NCI-H69 (cell line): ENCODE results near the gene EVL.

Experiments
- DNase-seq: peaks from one replicate; lab custom pipeline; 2025; lab: John Stamatoyannopoulos, UW

The EVL gene

DNA sequence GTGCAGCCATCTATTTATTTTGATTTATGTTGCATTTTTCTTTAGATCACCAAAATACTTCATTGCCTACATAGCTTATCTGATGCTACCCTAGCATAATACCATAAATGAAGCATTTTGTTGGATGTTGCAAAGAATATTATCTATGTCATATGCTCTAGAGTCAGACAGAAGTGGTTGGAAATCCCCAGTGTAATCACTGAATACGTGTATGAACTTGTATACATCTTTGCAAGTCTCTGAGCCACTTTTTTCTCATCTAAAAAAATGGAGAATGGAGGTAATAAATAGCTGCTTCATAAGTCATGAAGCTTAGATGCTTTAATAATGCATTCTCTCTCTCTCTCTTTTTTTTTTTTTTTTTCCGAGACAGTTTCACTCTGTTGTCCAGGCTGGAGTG is 18.5 kb downstream of the EVL start:
- no peak for DNase-seq

DNA sequence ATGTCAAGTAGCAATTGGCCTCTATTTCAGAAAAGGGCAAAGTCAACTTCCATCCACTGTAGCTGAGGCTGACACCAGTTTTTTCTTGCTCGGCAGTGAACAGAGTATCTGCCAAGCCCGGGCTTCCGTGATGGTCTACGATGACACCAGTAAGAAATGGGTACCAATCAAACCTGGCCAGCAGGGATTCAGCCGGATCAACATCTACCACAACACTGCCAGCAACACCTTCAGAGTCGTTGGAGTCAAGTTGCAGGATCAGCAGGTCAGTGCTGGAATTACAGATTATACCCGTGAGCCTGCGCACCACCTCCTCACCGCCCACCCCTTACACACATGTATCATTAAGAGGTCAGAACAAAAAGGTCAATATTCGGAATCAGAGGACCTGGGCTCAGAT is 19.4 kb downstream of the EVL start:
- DNase-seq = no peak

DNA sequence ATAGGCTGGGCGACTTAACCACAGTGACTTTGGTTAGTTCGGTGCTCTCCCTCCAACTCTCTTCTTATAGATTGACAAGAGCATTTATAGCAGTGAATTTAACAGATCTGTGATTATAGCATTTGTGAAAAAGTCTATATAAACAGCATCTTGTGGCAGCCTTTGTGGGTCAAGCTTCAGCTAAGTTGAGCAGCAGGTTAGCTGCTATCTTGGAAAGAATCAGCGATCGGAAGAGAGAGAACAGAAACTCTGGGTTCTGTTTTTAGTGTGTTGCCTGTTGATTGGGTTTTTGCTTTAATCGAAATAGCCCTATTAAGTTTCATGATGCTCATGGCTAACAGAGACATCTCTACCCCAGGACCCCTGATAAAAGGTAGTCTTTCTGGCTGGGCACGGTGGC is 20.2 kb downstream of the EVL start:
- no peak for DNase-seq

DNA sequence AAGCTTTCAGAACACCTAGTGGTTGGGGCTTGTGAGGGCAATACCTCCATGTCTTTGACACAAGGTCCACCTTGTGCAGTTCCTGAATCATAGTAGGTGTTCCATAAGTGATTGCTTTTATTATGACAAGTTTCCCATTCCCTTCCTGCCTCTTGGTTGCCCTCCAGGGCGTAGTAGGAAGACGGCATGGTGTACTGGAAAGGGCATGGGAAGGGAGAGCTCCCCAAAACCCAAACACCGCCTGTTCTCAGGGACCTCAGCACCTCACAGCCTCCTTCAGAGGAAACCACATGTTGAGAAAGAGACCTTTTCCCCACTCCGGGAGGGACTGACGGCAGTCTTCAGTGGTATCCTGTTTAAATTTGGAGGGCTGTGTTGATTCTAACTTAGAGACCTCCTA is 21.1 kb downstream of the EVL start:
- no peak for DNase-seq

DNA sequence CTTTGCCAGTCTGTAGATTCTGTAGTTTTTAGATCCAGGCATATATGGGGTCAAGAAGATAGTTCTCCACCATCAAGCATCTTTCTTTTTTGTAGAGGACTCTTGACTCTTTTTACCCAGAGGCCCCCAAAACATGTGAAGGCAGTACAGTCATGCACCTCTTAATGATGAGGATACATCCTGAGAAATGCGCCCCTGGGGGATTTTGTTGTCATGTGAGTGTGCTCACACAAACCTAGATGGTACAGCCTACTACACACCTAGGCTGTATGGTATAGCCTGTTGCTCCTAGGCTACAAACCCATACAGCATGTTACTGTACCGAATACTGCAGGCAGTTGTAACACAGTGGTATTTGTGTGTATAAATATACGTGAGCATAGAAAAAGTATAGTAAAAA is 23.0 kb downstream of the EVL start:
- DNase-seq = no peak

DNA sequence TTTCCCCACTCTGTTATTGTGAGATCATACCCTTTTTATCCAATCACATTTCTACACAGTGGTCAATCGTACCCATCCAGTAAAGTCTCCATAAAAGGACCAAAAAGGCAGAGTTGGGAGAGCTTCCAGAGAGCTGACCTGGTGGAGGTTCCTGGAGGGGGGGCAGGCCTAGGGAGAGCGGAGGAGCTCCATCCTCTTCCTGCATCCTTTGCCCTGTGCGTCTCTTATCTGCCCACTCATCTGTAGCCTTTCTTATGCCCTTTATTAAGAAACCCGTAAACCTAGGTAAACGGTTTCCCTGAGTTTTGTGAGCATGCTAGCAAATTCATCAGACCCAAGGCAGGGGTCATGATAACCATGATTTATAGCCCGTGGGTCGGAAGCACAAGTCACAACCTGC is 26.2 kb downstream of the EVL start:
- no peak for DNase-seq

DNA sequence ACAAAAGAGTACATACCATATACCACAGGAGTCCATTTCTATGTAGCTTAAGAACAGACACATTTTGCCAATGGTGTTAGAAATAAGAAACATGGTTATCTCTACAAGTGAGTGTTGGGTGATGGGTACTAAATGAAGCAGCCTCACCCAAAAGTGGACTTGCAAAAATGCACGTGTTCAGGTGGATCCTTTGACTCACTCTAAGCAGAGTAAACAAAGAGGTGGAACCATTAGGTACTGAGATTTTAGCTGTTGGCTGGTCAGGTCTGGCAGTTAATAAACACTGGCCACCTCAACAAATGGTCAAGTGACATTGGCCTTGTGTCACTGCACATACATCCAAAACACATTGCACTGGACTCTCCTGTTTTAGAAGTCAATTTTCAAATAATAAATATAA is 27.6 kb downstream of the EVL start:
- no peak for DNase-seq

DNA sequence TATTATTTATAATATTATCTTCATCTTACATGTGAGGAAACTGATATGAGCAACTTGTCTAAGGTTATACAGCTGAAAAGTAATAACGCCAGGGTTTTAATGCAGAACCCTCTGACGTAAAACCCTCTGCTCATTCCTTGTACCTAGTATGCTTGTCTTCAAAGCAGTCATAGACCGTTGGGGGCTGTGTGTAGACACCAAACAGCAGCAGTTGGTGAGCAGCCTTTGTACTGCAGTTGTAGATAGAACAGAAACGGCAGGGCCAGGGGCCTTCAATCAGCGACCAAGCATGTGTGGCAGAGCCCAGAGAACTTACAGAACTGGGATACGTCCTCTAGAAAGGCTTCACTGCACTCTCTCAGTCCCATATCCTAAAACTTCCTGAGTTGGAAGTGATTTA is 28.1 kb downstream of the EVL start:
- no peak for DNase-seq

DNA sequence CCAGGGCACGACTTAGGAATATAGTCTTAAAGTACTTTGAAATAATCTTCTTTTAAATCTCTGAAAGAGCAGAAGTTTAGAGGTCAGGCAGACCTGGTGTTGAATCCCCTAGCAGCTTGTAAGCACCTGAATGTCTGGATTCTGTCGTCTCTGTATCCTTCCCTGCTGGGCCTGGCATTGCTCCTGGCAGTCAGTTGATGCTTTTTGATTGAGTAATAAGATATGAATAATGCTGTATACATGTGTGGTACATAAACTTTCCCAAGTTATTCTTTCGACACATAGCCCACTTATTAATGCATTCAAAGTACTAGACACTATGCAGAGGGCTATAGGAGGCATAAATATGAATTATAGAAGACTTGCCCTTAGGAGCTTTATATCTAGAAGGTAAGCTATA is 31.4 kb downstream of the EVL start:
- DNase-seq = no peak

DNA sequence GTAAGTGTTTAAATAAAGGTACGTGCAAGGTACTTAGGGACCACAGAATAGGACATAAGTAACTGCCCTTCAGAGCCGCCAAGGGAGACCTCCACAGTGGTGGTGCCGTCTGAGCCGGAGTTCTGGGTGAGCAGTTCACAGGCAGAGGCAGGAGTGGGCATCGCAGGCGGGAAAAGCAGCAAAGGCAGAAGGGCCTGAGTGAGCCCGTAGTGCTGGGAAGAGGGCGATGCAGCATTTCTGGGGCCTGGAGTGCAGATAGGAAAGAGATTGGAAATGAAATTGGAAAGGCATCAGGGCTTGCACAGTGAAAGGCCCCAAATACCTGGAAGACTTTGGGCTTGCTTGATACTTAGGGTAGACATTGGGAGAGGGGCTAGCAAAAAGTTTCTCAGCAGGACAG is 32.9 kb downstream of the EVL start:
- no peak for DNase-seq

DNA sequence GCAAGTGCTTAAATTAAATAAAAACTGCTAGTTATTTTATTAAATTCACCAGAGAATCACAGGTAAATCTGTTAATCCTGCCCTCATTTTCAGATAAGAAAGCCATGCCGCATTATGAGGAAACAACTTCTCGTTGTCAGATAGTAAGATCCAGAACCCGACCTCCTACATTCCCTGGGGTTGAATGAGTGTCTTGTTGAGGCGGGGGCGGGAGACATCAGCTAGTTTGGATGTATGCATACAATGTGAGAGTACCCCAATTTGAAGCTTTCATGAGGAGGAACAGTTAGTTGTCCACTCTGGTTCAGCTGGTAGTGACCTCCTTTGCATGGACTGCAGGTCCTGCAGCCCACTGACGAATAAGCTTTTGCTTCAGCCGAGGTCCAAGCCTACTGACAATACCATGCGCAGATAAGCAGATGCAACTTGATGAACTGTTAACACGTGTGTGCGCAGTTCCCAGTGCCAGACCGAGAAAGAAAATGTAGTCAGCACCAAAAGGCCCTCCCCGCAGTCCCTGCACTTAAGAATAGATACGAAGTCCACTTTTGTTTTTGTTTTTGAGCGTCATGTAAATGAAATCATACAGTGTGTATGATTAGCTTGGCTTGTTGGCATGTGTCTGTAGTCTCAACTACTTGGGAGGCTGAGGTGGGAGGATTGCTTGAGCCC is 34.9 kb downstream of the EVL start:
- DNase-seq = no peak

DNA sequence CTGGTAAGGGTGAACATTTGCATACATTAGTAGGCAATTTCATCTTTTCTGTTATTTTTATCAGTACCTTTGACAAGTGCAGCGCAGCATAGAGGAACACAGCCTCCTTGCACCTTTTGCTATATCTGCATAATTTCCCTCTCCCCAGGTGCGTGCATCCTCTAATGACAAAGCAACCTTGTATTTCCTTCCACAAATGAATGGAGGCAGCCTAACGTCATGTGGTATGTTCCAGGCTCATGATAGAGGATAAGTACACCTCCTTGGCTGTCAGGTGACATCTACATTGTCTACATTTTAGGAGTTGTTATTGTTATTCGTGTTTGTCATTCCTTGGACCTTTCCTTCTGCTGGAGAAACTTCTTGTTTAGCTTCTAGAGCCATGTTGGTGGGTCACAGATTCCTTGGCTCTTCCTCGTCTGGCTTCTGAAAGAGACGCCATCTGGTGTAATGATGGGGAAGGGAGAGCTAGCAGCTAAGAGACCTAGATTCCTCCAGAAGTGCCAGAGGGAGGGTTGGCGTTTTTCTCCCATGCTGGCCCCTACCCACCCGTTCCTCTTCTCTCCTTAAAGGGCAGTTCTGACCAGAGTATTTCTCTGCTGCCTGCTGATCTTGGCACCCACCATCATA is 37.0 kb downstream of the EVL start:
- no peak for DNase-seq

DNA sequence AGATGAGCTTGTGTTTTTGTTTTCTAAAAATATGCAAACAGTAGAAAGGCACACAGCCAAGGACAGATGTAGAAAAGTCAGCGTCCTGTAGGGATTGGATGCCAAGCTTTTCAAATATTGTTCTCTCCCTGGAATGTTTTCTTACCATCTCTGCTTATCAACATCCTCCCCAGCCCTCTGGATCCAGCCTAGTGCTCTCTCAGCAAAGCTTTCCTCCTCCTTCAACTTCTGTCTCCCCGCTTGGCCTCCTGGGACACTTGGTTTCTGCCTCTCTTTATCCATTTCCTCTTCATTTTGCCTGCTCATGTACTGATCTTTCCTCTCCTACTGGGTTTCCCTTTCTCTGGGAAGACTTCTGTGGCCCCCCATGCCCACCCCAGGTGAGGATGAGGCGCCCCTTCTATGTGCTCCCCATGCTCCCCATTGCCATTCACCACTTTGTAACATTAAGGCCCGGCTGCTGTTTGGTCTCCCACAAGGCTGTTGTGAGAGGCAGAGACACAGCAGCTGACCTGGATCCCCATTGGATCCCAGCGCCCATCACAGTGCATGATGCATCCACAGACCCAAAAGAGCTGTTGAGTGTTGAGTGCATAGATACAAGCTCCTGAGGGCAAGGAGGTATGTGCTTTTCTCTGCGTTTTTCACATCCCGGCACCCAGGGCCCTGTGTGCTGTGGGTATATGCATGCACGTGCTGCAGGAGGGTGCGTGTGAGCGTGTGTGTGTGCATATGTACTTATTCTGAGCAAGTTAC is 38.2 kb downstream of the EVL start:
- no peak for DNase-seq

DNA sequence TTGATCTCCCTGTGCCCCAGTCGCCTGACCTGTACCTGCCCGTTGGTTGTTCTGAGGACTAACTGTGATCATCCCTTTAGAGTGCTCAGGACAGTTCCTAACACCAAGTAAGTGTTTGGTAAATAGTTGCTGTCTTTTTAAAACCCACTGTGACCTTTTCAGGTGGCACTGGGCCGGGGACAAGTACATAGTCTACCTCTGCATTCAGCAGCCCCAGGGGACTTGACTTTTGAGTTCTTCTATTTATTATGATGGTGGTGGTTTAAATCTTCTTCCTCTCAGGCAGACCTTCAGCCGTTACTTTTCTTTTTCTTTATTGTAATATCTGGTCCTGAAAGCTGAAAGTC is 38.8 kb downstream of the EVL start:
- no peak for DNase-seq

DNA sequence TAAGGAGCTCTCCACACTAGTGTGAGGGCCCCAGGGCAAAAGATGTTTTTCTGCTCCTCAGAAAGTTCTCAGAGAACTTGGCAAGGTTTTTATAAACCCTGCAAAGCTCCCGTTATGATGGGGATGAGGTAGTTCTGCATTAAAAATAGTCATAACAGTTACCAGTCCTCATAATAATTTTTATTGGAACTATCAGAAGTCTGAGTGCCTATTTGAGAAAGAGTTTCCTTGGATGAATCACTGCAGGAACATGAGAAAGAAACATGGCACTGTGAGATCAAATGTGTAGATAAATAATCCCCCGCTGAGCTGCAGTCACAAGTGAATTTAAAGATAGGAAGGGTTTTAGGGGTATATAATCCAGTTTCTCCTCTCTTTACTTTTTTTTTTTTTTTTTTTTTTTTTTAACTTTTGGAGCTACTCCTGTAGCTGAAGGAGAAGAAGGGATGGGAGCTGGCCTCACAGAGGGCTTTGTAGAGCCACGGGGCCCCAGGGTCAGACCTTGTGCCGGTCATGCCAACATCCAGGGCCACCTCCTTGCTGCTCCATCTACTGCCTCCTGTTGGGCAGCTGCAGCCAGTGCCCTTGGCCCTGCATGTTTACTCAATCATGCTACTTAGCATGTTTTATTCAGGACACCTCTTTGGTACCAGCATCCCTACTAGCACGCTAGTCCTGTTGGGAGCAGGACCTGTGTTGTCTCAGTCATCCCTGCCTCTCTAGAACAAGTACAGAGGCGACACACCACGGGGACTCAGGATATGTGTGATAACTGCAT is 39.5 kb downstream of the EVL start:
- DNase-seq = no peak

DNA sequence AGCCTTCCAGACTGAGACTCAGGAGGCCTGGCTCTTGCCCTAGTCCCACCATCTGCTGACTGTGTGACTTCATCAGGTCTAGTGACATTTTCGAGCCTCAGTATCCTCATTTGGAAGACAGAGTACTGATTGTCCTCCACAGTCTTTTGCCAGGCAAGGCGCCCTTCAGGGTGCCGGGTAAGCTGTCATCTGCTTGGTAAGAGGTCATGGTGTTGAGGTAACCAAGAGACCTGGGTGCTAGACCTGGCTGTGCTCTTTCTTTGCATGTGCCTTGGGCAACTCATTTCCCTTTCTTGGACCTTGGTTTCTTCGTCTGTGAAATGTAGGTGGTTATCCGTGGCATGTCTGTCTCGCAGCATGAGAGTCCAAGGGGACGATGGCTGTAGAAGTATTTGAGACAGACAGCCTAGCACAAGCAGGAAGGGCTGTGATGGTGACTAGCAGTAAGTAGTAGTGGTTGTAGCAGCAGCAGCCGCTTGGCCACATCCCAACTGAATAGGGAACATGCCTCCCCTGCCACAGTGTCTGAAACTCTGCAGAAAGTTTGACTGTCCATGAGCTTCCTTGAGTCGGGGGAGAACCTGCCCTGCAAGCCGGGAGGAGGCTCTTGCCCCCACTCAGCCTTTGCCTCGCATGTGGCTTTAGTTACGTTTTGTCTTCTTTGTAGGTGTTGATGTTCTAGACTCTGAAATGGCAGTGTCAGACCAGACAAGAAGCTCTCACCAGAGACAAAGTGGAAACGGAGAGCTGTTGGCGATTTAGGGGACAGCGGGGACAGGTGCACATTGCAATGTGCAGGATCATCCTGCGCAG is 40.3 kb downstream of the EVL start:
- no peak for DNase-seq

DNA sequence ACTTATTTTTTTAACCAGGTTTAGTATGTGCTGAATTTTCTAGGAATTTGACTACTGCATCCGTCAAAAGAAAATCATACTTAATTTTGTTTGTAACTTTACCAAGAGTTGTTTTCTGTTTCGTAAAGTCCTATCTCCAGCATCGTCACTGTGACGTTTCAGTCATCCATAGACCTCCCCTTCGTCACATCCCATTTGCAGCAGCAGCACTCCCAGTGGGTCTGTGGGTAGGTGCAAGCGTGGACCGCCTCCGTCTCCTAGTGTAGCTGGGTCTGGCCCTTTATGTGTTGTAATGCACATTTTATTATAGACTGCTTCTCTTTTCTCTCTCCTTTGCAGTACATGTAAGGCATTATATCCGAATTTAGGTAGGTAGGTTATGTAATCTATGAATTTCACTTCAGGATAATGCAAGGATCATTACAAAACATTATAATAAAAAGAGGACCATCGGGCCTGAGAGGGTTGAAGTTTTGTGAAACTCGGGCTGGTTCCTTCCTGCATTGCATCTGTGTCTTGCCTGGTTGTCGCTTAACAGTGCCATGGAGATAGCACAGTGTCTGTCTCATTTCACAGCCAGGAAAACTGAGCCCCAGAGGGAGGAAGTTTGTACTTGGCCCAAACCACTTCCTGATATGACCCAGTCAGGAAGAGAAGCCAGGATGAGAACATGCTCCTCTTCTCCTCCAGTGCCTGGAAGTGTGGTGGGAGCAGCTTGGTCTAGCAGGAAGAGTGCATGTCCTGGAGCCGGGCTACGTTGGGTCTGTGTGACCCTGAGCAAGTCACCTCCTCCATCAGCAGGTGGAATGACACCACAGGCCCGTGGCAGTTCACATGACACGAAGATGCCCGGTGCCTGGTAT is 41.3 kb downstream of the EVL start:
- no peak for DNase-seq

DNA sequence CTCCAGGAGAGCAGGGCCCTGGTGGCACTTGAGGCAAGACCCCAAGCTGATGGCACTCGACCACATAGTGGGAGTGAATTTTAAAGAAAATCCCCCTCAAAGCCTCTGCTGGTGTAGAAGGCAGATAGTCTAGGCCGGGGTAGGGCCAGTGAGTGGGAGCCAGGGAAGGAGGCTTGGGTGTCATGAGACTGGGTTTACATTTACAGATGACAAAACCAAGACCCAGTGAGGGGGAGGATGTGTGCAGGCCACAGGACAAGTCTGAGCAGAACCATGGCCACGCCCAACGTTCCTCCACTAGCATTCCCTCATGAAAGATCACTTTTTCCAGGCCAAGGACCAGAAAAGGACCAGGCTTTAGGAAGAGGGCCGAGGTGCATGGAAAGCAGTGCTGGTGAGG is 42.0 kb downstream of the EVL start:
- no peak for DNase-seq

DNA sequence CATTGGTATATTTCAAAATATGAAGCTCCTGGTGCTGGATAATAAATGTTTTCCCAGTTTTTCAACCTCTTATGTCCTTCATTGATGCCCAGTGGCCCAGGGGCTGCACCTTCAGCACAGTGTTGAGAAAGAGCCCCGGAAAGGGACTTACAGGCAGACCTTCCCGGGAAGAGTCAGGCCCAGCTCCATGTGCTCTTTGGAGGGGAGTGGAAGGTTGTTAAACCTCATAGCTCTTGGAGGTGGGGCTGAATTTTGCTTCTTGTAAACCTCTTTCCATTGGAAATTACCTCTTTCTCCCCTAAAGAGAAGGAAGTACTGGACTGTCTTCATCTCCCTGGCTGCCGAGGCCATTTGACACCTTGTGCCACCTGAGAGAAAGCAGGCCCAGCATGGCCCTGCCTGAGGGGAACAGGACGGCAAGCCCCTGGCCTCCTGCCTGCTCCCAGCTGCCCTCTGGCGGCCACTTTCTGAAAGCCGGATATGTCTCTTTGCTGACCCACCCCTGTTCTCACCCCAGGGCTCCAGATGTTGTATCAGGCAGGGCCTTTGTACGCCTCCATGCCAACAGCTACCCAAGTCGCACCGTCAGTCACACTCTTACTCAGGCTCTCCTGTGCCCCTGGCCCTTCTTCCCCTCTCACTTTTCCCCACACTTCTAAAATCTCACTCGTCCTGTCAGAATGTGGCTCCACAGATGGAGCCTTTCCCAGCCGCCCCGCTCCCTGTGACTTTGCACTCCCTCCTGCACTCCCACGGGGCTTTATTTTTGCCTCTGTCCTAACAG is 43.0 kb downstream of the EVL start:
- peak; percentile 83 for DNase-seq
